CD14-positive monocyte (primary cell): ENCODE data around the gene CTU2. TPM values are rescaled to one million over a fixed set of nuclear protein-coding genes. Genes with fewer than 3 reads are reported as not detected.

Source experiments
- DNase-seq, 3 donors: peaks; one replicate each; pipeline ENCODE4 v3.0.0-alpha.2; 2011 to 2022
- H2AFZ ChIP-seq: 2 replicates; pipeline ENCODE4 v1.6.0; 2012; ENCODE audit warnings: mild to moderate bottlenecking, low read depth, low read length, inconsistent platforms; ENCODE audit not compliant: insufficient read depth, poor library complexity, severe bottlenecking
- H3K27ac ChIP-seq, 2 donors: 1 replicate in 1 of 2; 2 replicates in 1 of 2; pipeline ENCODE4 v1.5.1; 2012 to 2013; ENCODE audit warnings: low read length in 2 of 2, control low read depth in 1 of 2, inconsistent platforms in 1 of 2, low read depth in 1 of 2, mild to moderate bottlenecking in 1 of 2
- H3K27me3 ChIP-seq, 2 donors: one replicate each; pipeline versions ENCODE4 v1.6.0 to v1.6.1; 2011 to 2013; ENCODE audit warnings: low read length in 2 of 2; ENCODE audit not compliant: control insufficient read depth in 2 of 2, insufficient read depth in 2 of 2
- H3K36me3 ChIP-seq, 2 donors: replicated peaks in 1 of 2; 1 replicate in 1 of 2; 2 replicates in 1 of 2; pipeline versions ENCODE4 v1.5.1 to v1.6.1; 2012 to 2013; ENCODE audit warnings: low read length in 2 of 2, control low read depth in 1 of 2, inconsistent platforms in 1 of 2, mild to moderate bottlenecking in 1 of 2; ENCODE audit not compliant: insufficient read depth in 2 of 2, control insufficient read depth in 1 of 2
- H3K4me1 ChIP-seq, 2 donors: 1 replicate in 1 of 2; 2 replicates in 1 of 2; pipeline versions ENCODE4 v1.5.1 to v1.6.1; 2012 to 2013; ENCODE audit warnings: low read length in 2 of 2, control low read depth in 1 of 2, inconsistent platforms in 1 of 2, mild to moderate bottlenecking in 1 of 2, moderate library complexity in 1 of 2; ENCODE audit not compliant: insufficient read depth in 2 of 2, control insufficient read depth in 1 of 2
- H3K4me2 ChIP-seq: replicated peaks from 2 replicates; pipeline ENCODE3; 2012; ENCODE audit warnings: low read length, moderate library complexity, mild to moderate bottlenecking; ENCODE audit not compliant: poor library complexity, severe bottlenecking; ENCODE audit errors: extremely low read depth
- H3K4me3 ChIP-seq, 3 experiments: fragments of 200-600 bp in 1 of 3; sonication (generic) in 1 of 3; replicated peaks in 1 of 3; 1 replicate in 2 of 3; 2 replicates in 1 of 3; pipeline ENCODE4 v1.5.1; 2011 to 2013; ENCODE audit warnings: low read length in 3 of 3, mild to moderate bottlenecking in 3 of 3, control low read depth in 2 of 3, low read depth in 2 of 3, inconsistent platforms in 1 of 3, moderate library complexity in 1 of 3
- H3K79me2 ChIP-seq: 2 replicates; pipeline ENCODE4 v1.6.0; 2012; ENCODE audit warnings: mild to moderate bottlenecking, control low read depth, inconsistent platforms, low read length, moderate library complexity; ENCODE audit not compliant: insufficient read depth
- H3K9ac ChIP-seq: 2 replicates; pipeline ENCODE4 v1.6.0; 2017; ENCODE audit warnings: low read length, mild to moderate bottlenecking; ENCODE audit not compliant: insufficient read depth, poor library complexity, severe bottlenecking
- H3K9me3 ChIP-seq, 2 donors: replicated peaks in 1 of 2; 1 replicate in 1 of 2; 2 replicates in 1 of 2; pipeline versions ENCODE4 v1.5.1 to v1.6.1; 2012 to 2013; ENCODE audit warnings: low read length in 2 of 2, control low read depth in 1 of 2; ENCODE audit not compliant: control insufficient read depth in 1 of 2, insufficient read depth in 1 of 2
- H4K20me1 ChIP-seq: 2 replicates; pipeline ENCODE4 v1.6.0; 2012; ENCODE audit warnings: mild to moderate bottlenecking, low read length, control low read depth, moderate library complexity; ENCODE audit not compliant: insufficient read depth
- H3K27ac Mint-ChIP-seq, 7 donors: one replicate each; pipeline ENCODE4 v1.8.0; 2020; ENCODE audit warnings: mild to moderate bottlenecking in 7 of 7, mixed read lengths in 7 of 7, moderate library complexity in 6 of 7, inconsistent platforms in 2 of 7
- H3K27me3 Mint-ChIP-seq, 3 donors: one replicate each; pipeline ENCODE4 v1.8.0; 2021 to 2022; ENCODE audit warnings: low read depth in 3 of 3, mild to moderate bottlenecking in 3 of 3, mixed read lengths in 3 of 3, moderate library complexity in 3 of 3, inconsistent platforms in 1 of 3
- H3K36me3 Mint-ChIP-seq, 2 donors: one replicate each; pipeline ENCODE4 v1.8.0; 2020; ENCODE audit warnings: mixed read lengths in 2 of 2, inconsistent platforms in 1 of 2, mild to moderate bottlenecking in 1 of 2
- H3K4me1 Mint-ChIP-seq: one replicate; pipeline ENCODE4 v1.8.0; 2020; ENCODE audit warnings: mild to moderate bottlenecking, mixed read lengths
- H3K4me3 Mint-ChIP-seq, 2 donors: one replicate each; pipeline ENCODE4 v1.8.0; 2020; ENCODE audit warnings: mild to moderate bottlenecking in 2 of 2, mixed read lengths in 2 of 2, moderate library complexity in 1 of 2
- H3K9me3 Mint-ChIP-seq, 7 donors: one replicate each; pipeline ENCODE4 v1.8.0; 2020 to 2022; ENCODE audit warnings: mixed read lengths in 7 of 7, mild to moderate bottlenecking in 6 of 7, moderate library complexity in 6 of 7, inconsistent platforms in 2 of 7
- CTCF ChIP-seq: fragments of 200-600 bp; IDR thresholded peaks from one replicate; pipeline ENCODE4 v1.8.0; 2022; ENCODE audit warnings: antibody characterized with exemption, mild to moderate bottlenecking
- WGBS: methylation state at CpG from one replicate; pipeline ENCODE4 v1.1.5; 2013; ENCODE audit warnings: missing lambda C conversion rate; ENCODE audit not compliant: insufficient coverage; 5-methylcytosine and 5-hydroxymethylcytosine counted together
- intact Hi-C, 2 donors: fragments of 100-400 bp; cut with micrococcal nuclease; formaldehyde crosslinking; loops; one replicate each; pipeline versions ENCODE4 v1.15.0 to v1.15.1; 2023
- polyA plus RNA-seq, 3 donors: library from polyadenylated mRNA; depleted of rRNA in 1 of 3; unstranded in 2 of 3; stranded (reverse) in 1 of 3; fragments of 300-500 nt in 2 of 3; fragments of >200 nt in 1 of 3; fragmentation: Illumina TruSeq in 2 of 3; gene quantifications; 1 replicate in 2 of 3; 2 replicates in 1 of 3; pipeline ENCODE4 v1.2.3, GENCODE V29; 2012 to 2021

Gene CTU2
- polyA plus RNA-seq, 3 donors, result 5.9 to 10.3 (median 7.5) TPM

- H2AFZ ChIP-seq, result no peak overlapping the region
- H3K36me3 ChIP-seq, result peaks cover 16 to 44% of the 10 kb centered on the region in 2 donors
- Mint-ChIP-seq H3K36me3 (peaks cover 9 to 48% of the 10 kb centered on the region in 2 donors), H3K4me3 (peak overlapping the region in 1 of 2 donors; percentile 61), H3K27me3 (peaks cover 0 to 1% (median 0%) of the 10 kb centered on the region in 3 donors), H3K27ac (peak overlapping the region in 1 of 7 donors; percentile 55), H3K4me1 (peaks cover 35% of the 10 kb centered on the region), H3K9me3 (no peaks in the 10 kb centered on the region)
- peaks cover 15 to 21% of the 10 kb centered on the region in 2 donors for H3K4me1 ChIP-seq
- H3K79me2 ChIP-seq, result peaks cover 78% of the 10 kb centered on the region
- H3K27ac ChIP-seq, result no peak overlapping the region
- no peak overlapping the region for H3K4me3 ChIP-seq
- no peaks in the 10 kb centered on the region for H3K27me3 ChIP-seq
- intact Hi-C loops, result no loop called here
- 78% methylated on average over 15 of the region's 17 CpGs for WGBS
- H4K20me1 ChIP-seq, result peaks cover 98% of the 10 kb centered on the region
- no peak for DNase-seq
- no peak overlapping the region for H3K4me2 ChIP-seq
- H3K9me3 ChIP-seq, result no peaks in the 10 kb centered on the region
- no peak for TF ChIP-seq CTCF
- no peak overlapping the region for H3K9ac ChIP-seq
Measured at GRCh38 chr16:88746506-88746905, 40.2 kb downstream of the CTU2 start.

- peaks cover 98% of the 10 kb centered on the region for H4K20me1 ChIP-seq
- no peaks in the 10 kb centered on the region for H3K9me3 ChIP-seq
- H3K27me3 ChIP-seq, result no peaks in the 10 kb centered on the region
- no peak overlapping the region for H2AFZ ChIP-seq
- Mint-ChIP-seq H3K27ac (peak overlapping the region in 4 of 7 donors; percentile 43 to 70 (median 56)), H3K4me3 (no peak overlapping the region), H3K4me1 (peaks cover 35% of the 10 kb centered on the region), H3K27me3 (peaks cover 0 to 1% (median 0%) of the 10 kb centered on the region in 3 donors), H3K9me3 (no peaks in the 10 kb centered on the region), H3K36me3 (peaks cover 10 to 50% of the 10 kb centered on the region in 2 donors)
- no peak overlapping the region for H3K9ac ChIP-seq
- H3K4me2 ChIP-seq, result no peak overlapping the region
- peak; percentile 29 for TF ChIP-seq CTCF
- no peak overlapping the region for H3K4me3 ChIP-seq
- intact Hi-C loops, result no loop called here
- peaks cover 15 to 21% of the 10 kb centered on the region in 2 donors for H3K4me1 ChIP-seq
- DNase-seq, result peak; percentile 12 to 42 (median 32)
- peaks cover 16 to 43% of the 10 kb centered on the region in 2 donors for H3K36me3 ChIP-seq
- H3K79me2 ChIP-seq, result peaks cover 82% of the 10 kb centered on the region
- peak overlapping the region in 1 of 2 donors; percentile 1 for H3K27ac ChIP-seq
- 83% methylated on average over 23 of the region's 26 CpGs for WGBS
Measured at GRCh38 chr16:88747588-88748301, 41.4 kb downstream of the CTU2 start.
